ENCODE data around the gene MBTPS1. TPM values are rescaled to one million over a fixed set of nuclear protein-coding genes. Genes with fewer than 3 reads are reported as not detected.

The MBTPS1 gene
- total RNA-seq, 6 donors from 2014 or later: 83.6 to 156 (median 105) TPM

DNA sequence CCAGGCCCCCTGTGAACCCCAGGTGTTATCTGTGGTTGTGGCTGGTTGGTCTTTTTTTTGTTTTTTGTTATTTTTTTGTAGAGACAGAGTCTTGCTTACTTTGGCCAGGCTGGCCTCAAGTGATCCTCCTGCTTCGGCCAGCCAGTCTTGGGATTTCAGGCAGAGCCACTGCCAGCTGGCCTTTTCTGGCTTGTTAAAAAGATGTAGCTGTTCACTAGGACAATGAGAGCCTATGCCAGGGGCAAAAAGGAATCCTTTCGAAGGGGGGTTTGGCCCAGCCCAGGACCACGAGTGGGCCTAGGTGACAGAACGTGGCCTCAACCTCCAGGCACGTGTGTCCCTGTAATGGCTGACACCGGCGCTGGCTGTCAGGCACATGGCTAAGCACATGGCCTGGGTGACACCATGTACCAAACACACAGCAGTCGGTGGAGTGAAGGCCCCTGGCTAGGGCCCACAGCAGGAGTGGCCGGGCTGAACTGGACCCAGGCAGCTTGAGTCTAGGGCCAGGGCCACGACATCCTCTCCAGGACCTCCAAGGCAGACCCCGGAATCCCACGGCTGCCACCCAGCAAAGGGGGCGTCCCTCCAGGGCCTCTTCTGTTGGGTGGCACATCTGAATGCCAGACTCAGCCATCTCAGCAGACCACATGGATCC lies 67.2 kb downstream of the MBTPS1 start:
- H3K4me3 ChIP-seq: no peak overlapping the region
- ATAC-seq (ENCODE audit: low FRiP score in 2 of 2) (no peak), DNase-seq (no peak)
- H3K4me1 ChIP-seq: no peaks in the 10 kb centered on the region
- H3K36me3 ChIP-seq: peaks cover 15 to 57% (median 34%) of the 10 kb centered on the region in 4 donors
- H3K27me3 ChIP-seq: no peaks in the 10 kb centered on the region
- TF ChIP-seq, protein P1, sequence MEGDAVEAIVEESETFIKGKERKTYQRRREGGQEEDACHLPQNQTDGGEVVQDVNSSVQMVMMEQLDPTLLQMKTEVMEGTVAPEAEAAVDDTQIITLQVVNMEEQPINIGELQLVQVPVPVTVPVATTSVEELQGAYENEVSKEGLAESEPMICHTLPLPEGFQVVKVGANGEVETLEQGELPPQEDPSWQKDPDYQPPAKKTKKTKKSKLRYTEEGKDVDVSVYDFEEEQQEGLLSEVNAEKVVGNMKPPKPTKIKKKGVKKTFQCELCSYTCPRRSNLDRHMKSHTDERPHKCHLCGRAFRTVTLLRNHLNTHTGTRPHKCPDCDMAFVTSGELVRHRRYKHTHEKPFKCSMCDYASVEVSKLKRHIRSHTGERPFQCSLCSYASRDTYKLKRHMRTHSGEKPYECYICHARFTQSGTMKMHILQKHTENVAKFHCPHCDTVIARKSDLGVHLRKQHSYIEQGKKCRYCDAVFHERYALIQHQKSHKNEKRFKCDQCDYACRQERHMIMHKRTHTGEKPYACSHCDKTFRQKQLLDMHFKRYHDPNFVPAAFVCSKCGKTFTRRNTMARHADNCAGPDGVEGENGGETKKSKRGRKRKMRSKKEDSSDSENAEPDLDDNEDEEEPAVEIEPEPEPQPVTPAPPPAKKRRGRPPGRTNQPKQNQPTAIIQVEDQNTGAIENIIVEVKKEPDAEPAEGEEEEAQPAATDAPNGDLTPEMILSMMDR (IDR thresholded peaks at IDR 0.05): no peak
- no peak for TF ChIP-seq POLR2A (IDR thresholded peaks at IDR 0.05)
- TF ChIP-seq EP300 (IDR thresholded peaks at IDR 0.05): no peak
- no peak for TF ChIP-seq POLR2AphosphoS5 (IDR thresholded peaks at IDR 0.05)
- WGBS, 2 donors: 82 to 85% methylated on average over 11 to 12 of the region's 13 CpGs
- H3K27ac ChIP-seq: no peak overlapping the region
- H3K9me3 ChIP-seq: no peaks in the 10 kb centered on the region

DNA sequence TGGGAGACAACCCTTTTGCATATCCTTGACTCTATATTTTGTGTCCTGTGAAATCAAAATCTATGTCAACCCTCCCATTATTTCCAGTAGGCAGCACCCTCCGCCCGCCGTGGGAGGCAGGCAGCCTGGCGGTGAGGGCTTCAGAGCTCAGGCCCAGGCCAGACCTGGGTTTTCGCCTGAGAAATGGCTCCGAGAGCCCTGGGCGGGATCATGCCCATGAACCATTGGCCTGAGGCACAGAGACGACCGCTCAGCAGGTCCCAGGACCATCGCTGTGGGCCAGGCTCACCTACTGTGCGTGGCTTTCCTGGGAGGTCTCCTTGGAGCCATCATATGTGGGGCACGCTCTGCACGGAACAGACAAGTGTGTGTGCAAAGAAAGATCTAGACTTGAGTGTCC lies 67.9 kb downstream of the MBTPS1 start:
- DNase-seq: no peak
- Histone ChIP-seq H3K36me3 (peaks cover 8 to 51% (median 27%) of the 10 kb centered on the region in 4 donors), H3K4me1 (no peaks in the 10 kb centered on the region), H3K27me3 (no peaks in the 10 kb centered on the region), H3K9me3 (no peaks in the 10 kb centered on the region), H3K4me3 (no peak overlapping the region), H3K27ac (no peak overlapping the region)
- TF ChIP-seq POLR2A (IDR thresholded peaks at IDR 0.05) (no peak), EP300 (IDR thresholded peaks at IDR 0.05) (no peak), POLR2AphosphoS5 (IDR thresholded peaks at IDR 0.05) (no peak)
- TF ChIP-seq, protein P1 (IDR thresholded peaks at IDR 0.05): no peak
- ATAC-seq (ENCODE audit: low FRiP score in 2 of 2): no peak
- 93 to 94% methylated on average over 9 to 13 of the region's 13 CpGs for WGBS, 2 donors

- peaks cover 7 to 45% (median 22%) of the 10 kb centered on the region in 4 donors for H3K36me3 ChIP-seq
- H3K27ac ChIP-seq: no peak overlapping the region
- H3K27me3 ChIP-seq: no peaks in the 10 kb centered on the region
- WGBS, 2 donors: 86 to 87% methylated on average over 7 of the region's 7 CpGs
- peaks cover 0 to 3% (median 2%) of the 10 kb centered on the region in 4 donors for H3K4me1 ChIP-seq
- H3K9me3 ChIP-seq: no peaks in the 10 kb centered on the region
- no peak overlapping the region for H3K4me3 ChIP-seq
- no peak for DNase-seq
- ATAC-seq (ENCODE audit: low FRiP score in 2 of 2): no peak
- TF ChIP-seq, protein P1 (IDR thresholded peaks at IDR 0.05): no peak
- TF ChIP-seq POLR2AphosphoS5 (IDR thresholded peaks at IDR 0.05): no peak
- TF ChIP-seq POLR2A (IDR thresholded peaks at IDR 0.05): no peak
These were observed 68.5 kb downstream of the MBTPS1 start for GRCh38 chr16:84048270-84048669.

- Histone ChIP-seq H3K27ac (no peak overlapping the region), H3K27me3 (no peaks in the 10 kb centered on the region), H3K4me3 (no peak overlapping the region), H3K4me1 (peaks cover 1 to 9% (median 7%) of the 10 kb centered on the region in 4 donors), H3K9me3 (no peaks in the 10 kb centered on the region), H3K36me3 (peaks cover 7 to 38% (median 19%) of the 10 kb centered on the region in 4 donors)
- TF ChIP-seq EP300 (IDR thresholded peaks at IDR 0.05): no peak
- DNase-seq (no peak), ATAC-seq (ENCODE audit: low FRiP score in 2 of 2) (peak in 1 of 2 donors; percentile 17)
- 88 to 98% methylated on average over 1 to 6 of the region's 6 CpGs for WGBS, 2 donors
These were observed 69.1 kb downstream of the MBTPS1 start for GRCh38 chr16:84047626-84048025.

GRCh38 chr16:84047206-84047605 lies 69.5 kb downstream of the MBTPS1 start:
- TF ChIP-seq POLR2A (IDR thresholded peaks at IDR 0.05) (no peak), EP300 (IDR thresholded peaks at IDR 0.05) (no peak), POLR2AphosphoS5 (IDR thresholded peaks at IDR 0.05) (no peak)
- TF ChIP-seq, protein P1 (IDR thresholded peaks at IDR 0.05): no peak
- WGBS, 2 donors: 89 to 95% methylated on average over 6 of the region's 6 CpGs
- Histone ChIP-seq H3K27ac (no peak overlapping the region), H3K9me3 (no peaks in the 10 kb centered on the region), H3K36me3 (peaks cover 4 to 34% (median 18%) of the 10 kb centered on the region in 4 donors), H3K27me3 (no peaks in the 10 kb centered on the region), H3K4me3 (no peak overlapping the region), H3K4me1 (peaks cover 3 to 10% (median 8%) of the 10 kb centered on the region in 4 donors)
- ATAC-seq (ENCODE audit: low FRiP score in 2 of 2): no peak
- no peak for DNase-seq

Data from upper lobe of left lung (tissue), 6 donors.